Measurements from ENCODE around the gene HBA2. TPM values are rescaled to one million over a fixed set of nuclear protein-coding genes. Genes with fewer than 3 reads are reported as not detected.
"Not testable (repeated sequence)": the region's sequence is repeated elsewhere in the genome, so short reads cannot be mapped to it uniquely, and the experiment has no call there.

The HBA2 gene
- total RNA-seq: 10 to 100 TPM in 1 of 4 donors, 1 to 10 TPM in 2, not detected in 1; 1.8 to 10.8 (median 7.0) TPM

DNA sequence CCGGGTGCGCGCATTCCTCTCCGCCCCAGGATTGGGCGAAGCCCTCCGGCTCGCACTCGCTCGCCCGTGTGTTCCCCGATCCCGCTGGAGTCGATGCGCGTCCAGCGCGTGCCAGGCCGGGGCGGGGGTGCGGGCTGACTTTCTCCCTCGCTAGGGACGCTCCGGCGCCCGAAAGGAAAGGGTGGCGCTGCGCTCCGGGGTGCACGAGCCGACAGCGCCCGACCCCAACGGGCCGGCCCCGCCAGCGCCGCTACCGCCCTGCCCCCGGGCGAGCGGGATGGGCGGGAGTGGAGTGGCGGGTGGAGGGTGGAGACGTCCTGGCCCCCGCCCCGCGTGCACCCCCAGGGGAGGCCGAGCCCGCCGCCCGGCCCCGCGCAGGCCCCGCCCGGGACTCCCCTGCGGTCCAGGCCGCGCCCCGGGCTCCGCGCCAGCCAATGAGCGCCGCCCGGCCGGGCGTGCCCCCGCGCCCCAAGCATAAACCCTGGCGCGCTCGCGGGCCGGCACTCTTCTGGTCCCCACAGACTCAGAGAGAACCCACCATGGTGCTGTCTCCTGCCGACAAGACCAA lies at the start of gene HBA2:
TSS of gene HBA2 (plus strand) at position 503 of the 568 bp plus-strand sequence. CDS start at position 540, 37 bp downstream.
- DNase-seq; H3K27ac ChIP-seq; intact Hi-C loops (cut with DNase I; ENCODE audit: low total_unique reads); H3K4me1 ChIP-seq; H3K4me3 ChIP-seq; in situ Hi-C loops (cut with MboI; ENCODE audit: low pct_ligation_motif_present in 1 of 4, low pct_unique_long_range_greater_than_20kb in 1 of 4, low sequenced_read_pairs in 3 of 4); H3K36me3 ChIP-seq; H3K9me3 ChIP-seq: not testable (repeated sequence)
- no CpG with 5 or more reads among the region's 74 CpGs for WGBS, 2 donors (ENCODE audit: low coverage in 1 of 2)
- H3K27me3 ChIP-seq: peaks cover 77% of the 10 kb centered on the region

GRCh38 chr16:123558-124350 lies 48.9 kb upstream of the HBA2 start:
- H3K27ac ChIP-seq; DNase-seq; H3K36me3 ChIP-seq; intact Hi-C loops (cut with DNase I; ENCODE audit: low total_unique reads); H3K4me3 ChIP-seq; H3K9me3 ChIP-seq; in situ Hi-C loops (cut with MboI; ENCODE audit: low pct_ligation_motif_present in 1 of 4, low pct_unique_long_range_greater_than_20kb in 1 of 4, low sequenced_read_pairs in 3 of 4); H3K4me1 ChIP-seq; H3K27me3 ChIP-seq: not testable (repeated sequence)
- 77 to 87% methylated on average over 7 to 19 of the region's 19 CpGs for WGBS, 2 donors (ENCODE audit: low coverage in 1 of 2)

GRCh38 chr16:125011-125410 lies 47.7 kb upstream of the HBA2 start:
- Histone ChIP-seq H3K9me3 (no peaks in the 10 kb centered on the region), H3K36me3 (no peaks in the 10 kb centered on the region), H3K27me3 (no peaks in the 10 kb centered on the region), H3K4me1 (no peaks in the 10 kb centered on the region), H3K4me3 (no peak overlapping the region), H3K27ac (no peak overlapping the region)
- no peak for DNase-seq
- intact Hi-C loops (cut with DNase I; ENCODE audit: low total_unique reads) (no loop called here), in situ Hi-C loops (cut with MboI; ENCODE audit: low pct_ligation_motif_present in 1 of 4, low pct_unique_long_range_greater_than_20kb in 1 of 4, low sequenced_read_pairs in 3 of 4) (no loop called here)
- TF ChIP-seq CTCF (IDR thresholded peaks at IDR 0.05): no peak
- no peak for TF ChIP-seq EP300 (IDR thresholded peaks at IDR 0.05; ENCODE audit: low read depth)
- no peak for TF ChIP-seq POLR2A (IDR thresholded peaks at IDR 0.05)
- no peak for TF ChIP-seq POLR2AphosphoS5 (IDR thresholded peaks at IDR 0.05)
- 80 to 89% methylated on average over 2 to 3 of the region's 3 CpGs for WGBS, 2 donors (ENCODE audit: low coverage in 1 of 2)

DNA sequence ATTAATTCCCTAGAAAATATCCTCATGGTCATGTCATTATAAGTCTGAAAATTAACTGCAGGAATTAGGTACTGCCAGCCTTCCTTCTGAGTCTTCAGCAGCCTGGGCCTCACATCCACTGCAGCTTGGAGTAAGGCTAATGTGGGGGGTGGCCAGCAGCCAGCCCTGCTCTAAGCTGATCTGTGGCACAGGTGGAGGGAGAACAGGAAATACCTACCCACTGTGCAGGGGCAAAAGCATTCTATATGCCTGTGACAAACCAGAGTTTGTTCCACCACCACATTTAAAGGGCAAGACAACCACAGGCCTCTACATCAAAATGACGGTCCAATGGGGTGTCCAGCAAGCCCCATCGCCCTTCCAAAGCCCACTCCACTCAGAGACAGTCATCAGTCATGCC lies 43.6 kb upstream of the HBA2 start:
- no peaks in the 10 kb centered on the region for H3K4me1 ChIP-seq
- intact Hi-C loops (cut with DNase I; ENCODE audit: low total_unique reads) (no loop called here), in situ Hi-C loops (cut with MboI; ENCODE audit: low pct_ligation_motif_present in 1 of 4, low pct_unique_long_range_greater_than_20kb in 1 of 4, low sequenced_read_pairs in 3 of 4) (no loop called here)
- 97% methylated on average over 2 of the region's 2 CpGs; no CpG with 5 or more reads in 1 of the 2 donors for WGBS, 2 donors (ENCODE audit: low coverage in 1 of 2)
- H3K27ac ChIP-seq: no peak overlapping the region
- DNase-seq: no peak
- TF ChIP-seq POLR2AphosphoS5 (IDR thresholded peaks at IDR 0.05): no peak
- no peak for TF ChIP-seq POLR2A (IDR thresholded peaks at IDR 0.05)
- no peak for TF ChIP-seq EP300 (IDR thresholded peaks at IDR 0.05; ENCODE audit: low read depth)
- TF ChIP-seq CTCF (IDR thresholded peaks at IDR 0.05): no peak
- H3K36me3 ChIP-seq: no peaks in the 10 kb centered on the region
- H3K27me3 ChIP-seq: no peaks in the 10 kb centered on the region
- no peaks in the 10 kb centered on the region for H3K9me3 ChIP-seq
- no peak overlapping the region for H3K4me3 ChIP-seq

DNA sequence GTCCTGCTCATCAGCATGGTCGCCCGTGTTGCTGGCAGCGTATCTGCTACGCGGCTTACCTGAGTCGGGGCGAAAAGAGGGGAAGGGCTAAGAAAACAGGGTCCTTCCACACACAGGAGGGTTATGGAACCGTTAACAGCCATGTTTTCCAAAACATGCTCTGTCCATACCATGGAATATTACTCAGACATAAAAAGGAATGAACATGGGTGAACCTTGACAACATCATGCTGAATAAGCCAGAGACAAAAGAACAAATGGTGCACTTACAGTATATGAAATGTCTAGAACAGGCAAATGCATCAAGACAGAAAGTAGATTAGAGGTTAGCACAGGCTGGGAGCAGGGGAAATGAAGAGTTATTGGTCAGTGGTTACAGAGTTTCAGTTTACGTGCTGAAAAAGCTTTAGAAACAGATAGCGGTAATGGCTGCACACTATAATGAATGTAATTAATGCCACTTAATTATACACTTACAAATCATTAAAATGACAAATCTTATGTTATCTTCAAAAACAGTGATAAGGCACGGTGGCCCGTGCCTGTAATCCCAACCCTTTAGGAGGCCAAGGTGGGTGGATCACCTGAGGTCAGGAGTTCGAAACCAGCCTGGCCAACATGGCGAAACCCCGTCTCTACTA lies 42.0 kb upstream of the HBA2 start:
- no peaks in the 10 kb centered on the region for H3K9me3 ChIP-seq
- in situ Hi-C loops (cut with MboI; ENCODE audit: low pct_ligation_motif_present in 1 of 4, low pct_unique_long_range_greater_than_20kb in 1 of 4, low sequenced_read_pairs in 3 of 4) (no loop called here), intact Hi-C loops (cut with DNase I; ENCODE audit: low total_unique reads) (no loop called here)
- H3K27me3 ChIP-seq: no peaks in the 10 kb centered on the region
- no peak for TF ChIP-seq POLR2A (IDR thresholded peaks at IDR 0.05)
- TF ChIP-seq EP300 (IDR thresholded peaks at IDR 0.05; ENCODE audit: low read depth): no peak
- TF ChIP-seq POLR2AphosphoS5 (IDR thresholded peaks at IDR 0.05): no peak
- no peak for TF ChIP-seq CTCF (IDR thresholded peaks at IDR 0.05)
- no peaks in the 10 kb centered on the region for H3K36me3 ChIP-seq
- no peaks in the 10 kb centered on the region for H3K4me1 ChIP-seq
- H3K27ac ChIP-seq: no peak overlapping the region
- 92 to 98% methylated on average over 7 to 15 of the region's 15 CpGs for WGBS, 2 donors (ENCODE audit: low coverage in 1 of 2)
- no peak for DNase-seq
- no peak overlapping the region for H3K4me3 ChIP-seq

Measured in transverse colon (tissue), 4 donors.